ENCODE measurements around the gene LRRC39. TPM values are rescaled to one million over a fixed set of nuclear protein-coding genes. Genes with fewer than 3 reads are reported as not detected.

The LRRC39 gene
- polyA plus RNA-seq, 3 donors, result 0.39 to 1.6 TPM; not detected in 1

DNA sequence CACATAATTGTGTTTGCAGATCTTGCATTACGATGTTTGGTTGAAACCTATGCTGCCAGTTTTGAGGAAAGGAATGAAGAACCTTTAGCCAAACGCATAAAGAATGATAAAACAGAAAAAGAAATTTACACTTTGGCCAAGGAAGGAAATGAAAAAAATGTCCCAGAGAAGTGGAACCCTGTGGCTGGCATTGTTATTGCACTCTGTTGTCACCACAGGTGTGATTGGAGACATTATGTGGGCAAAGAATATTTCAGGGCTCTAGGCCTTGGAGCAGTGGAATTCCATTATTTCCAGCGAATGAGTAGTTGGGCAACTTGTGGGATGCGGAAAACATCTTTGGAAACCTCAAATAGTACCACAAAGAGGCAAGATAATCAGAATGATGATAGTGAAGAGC is 30.2 kb downstream of the LRRC39 start:
- Histone ChIP-seq H3K4me1 (ENCODE audit: control insufficient read depth in 1 of 2, insufficient read depth in 2 of 2, low read length in 2 of 2) (peaks cover 4 to 13% of the 10 kb centered on the region in 2 donors), H4K20me1 (ENCODE audit: insufficient read depth, low read length) (no peaks in the 10 kb centered on the region), H3K4me2 (replicated peaks; ENCODE audit: extremely low read depth, low read length, poor library complexity, severe bottlenecking) (no peak overlapping the region), H3K36me3 (replicated peaks in 1 of 2; ENCODE audit: control insufficient read depth in 1 of 2, insufficient read depth in 2 of 2, low read length in 2 of 2) (peaks cover 67 to 81% of the 10 kb centered on the region in 2 donors), H3K9ac (ENCODE audit: insufficient read depth, low read length, poor library complexity, severe bottlenecking) (no peak overlapping the region), H3K27me3 (ENCODE audit: control insufficient read depth in 2 of 2, insufficient read depth in 2 of 2, low read length in 2 of 2) (no peaks in the 10 kb centered on the region), H3K9me3 (replicated peaks in 1 of 2; ENCODE audit: control insufficient read depth in 1 of 2, insufficient read depth in 1 of 2, low read length in 2 of 2) (no peaks in the 10 kb centered on the region), H3K27ac (ENCODE audit: low read depth in 1 of 2, low read length in 2 of 2) (no peak overlapping the region), H2AFZ (ENCODE audit: insufficient read depth, low read depth, low read length, poor library complexity, severe bottlenecking) (no peak overlapping the region), H3K79me2 (ENCODE audit: insufficient read depth, low read length) (no peaks in the 10 kb centered on the region), H3K4me3 (replicated peaks in 1 of 3; ENCODE audit: low read depth in 2 of 3, low read length in 3 of 3) (no peak overlapping the region)
- DNase-seq, result no peak
- peaks cover 10% of the 10 kb centered on the region for H3K4me1 Mint-ChIP-seq
- TF ChIP-seq, protein P1, sequence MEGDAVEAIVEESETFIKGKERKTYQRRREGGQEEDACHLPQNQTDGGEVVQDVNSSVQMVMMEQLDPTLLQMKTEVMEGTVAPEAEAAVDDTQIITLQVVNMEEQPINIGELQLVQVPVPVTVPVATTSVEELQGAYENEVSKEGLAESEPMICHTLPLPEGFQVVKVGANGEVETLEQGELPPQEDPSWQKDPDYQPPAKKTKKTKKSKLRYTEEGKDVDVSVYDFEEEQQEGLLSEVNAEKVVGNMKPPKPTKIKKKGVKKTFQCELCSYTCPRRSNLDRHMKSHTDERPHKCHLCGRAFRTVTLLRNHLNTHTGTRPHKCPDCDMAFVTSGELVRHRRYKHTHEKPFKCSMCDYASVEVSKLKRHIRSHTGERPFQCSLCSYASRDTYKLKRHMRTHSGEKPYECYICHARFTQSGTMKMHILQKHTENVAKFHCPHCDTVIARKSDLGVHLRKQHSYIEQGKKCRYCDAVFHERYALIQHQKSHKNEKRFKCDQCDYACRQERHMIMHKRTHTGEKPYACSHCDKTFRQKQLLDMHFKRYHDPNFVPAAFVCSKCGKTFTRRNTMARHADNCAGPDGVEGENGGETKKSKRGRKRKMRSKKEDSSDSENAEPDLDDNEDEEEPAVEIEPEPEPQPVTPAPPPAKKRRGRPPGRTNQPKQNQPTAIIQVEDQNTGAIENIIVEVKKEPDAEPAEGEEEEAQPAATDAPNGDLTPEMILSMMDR (IDR thresholded peaks at IDR 0.05), result no peak
- H3K27ac Mint-ChIP-seq, result no peak overlapping the region
- peaks cover 46 to 66% of the 10 kb centered on the region in 2 donors for H3K36me3 Mint-ChIP-seq
- no peaks in the 10 kb centered on the region for H3K9me3 Mint-ChIP-seq
- peaks cover 0 to 1% (median 0%) of the 10 kb centered on the region in 3 donors for H3K27me3 Mint-ChIP-seq (ENCODE audit: low read depth in 3 of 3)
- H3K4me3 Mint-ChIP-seq, result no peak overlapping the region
- WGBS (ENCODE audit: insufficient coverage), result 100% methylated on average over 2 of the region's 4 CpGs
- intact Hi-C loops (cut with micrococcal nuclease), result no loop called here

DNA sequence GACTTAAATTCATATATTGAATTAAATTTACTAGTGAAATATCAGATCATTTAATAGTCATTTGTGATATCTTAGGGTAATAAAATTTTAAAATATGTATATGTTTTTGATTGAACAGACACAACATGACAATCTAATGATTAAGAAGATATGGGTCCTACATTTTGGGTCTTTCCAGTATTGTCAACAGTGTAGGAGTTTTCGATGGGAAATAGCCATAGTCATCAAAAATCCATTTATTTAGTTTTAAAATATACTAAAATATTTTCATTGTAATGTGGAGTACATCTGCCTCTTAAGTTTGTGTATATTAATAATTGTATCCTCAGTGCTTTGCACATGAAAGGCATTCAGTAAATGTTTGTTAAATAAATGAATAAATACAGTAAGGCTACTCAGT is 31.1 kb downstream of the LRRC39 start:
- DNase-seq, result no peak
- TF ChIP-seq, protein P1 (IDR thresholded peaks at IDR 0.05), result no peak
- no peaks in the 10 kb centered on the region for H3K9me3 ChIP-seq (replicated peaks in 1 of 2; ENCODE audit: control insufficient read depth in 1 of 2, insufficient read depth in 1 of 2, low read length in 2 of 2)
- peaks cover 76 to 90% of the 10 kb centered on the region in 2 donors for H3K36me3 ChIP-seq (replicated peaks in 1 of 2; ENCODE audit: control insufficient read depth in 1 of 2, insufficient read depth in 2 of 2, low read length in 2 of 2)
- no peak overlapping the region for H3K4me2 ChIP-seq (replicated peaks; ENCODE audit: extremely low read depth, low read length, poor library complexity, severe bottlenecking)
- Mint-ChIP-seq H3K4me1 (peaks cover 5% of the 10 kb centered on the region), H3K27ac (no peak overlapping the region), H3K27me3 (ENCODE audit: low read depth in 3 of 3) (peaks cover 0 to 1% (median 0%) of the 10 kb centered on the region in 3 donors), H3K9me3 (no peaks in the 10 kb centered on the region), H3K36me3 (peaks cover 54 to 75% of the 10 kb centered on the region in 2 donors), H3K4me3 (no peak overlapping the region)
- no peak overlapping the region for H3K27ac ChIP-seq (ENCODE audit: low read depth in 1 of 2, low read length in 2 of 2)
- H3K79me2 ChIP-seq (ENCODE audit: insufficient read depth, low read length), result no peaks in the 10 kb centered on the region
- H3K27me3 ChIP-seq (ENCODE audit: control insufficient read depth in 2 of 2, insufficient read depth in 2 of 2, low read length in 2 of 2), result no peaks in the 10 kb centered on the region
- H3K4me1 ChIP-seq (ENCODE audit: control insufficient read depth in 1 of 2, insufficient read depth in 2 of 2, low read length in 2 of 2), result peaks cover 3 to 4% of the 10 kb centered on the region in 2 donors
- no peak overlapping the region for H2AFZ ChIP-seq (ENCODE audit: insufficient read depth, low read depth, low read length, poor library complexity, severe bottlenecking)
- no peak overlapping the region for H3K9ac ChIP-seq (ENCODE audit: insufficient read depth, low read length, poor library complexity, severe bottlenecking)
- no peaks in the 10 kb centered on the region for H4K20me1 ChIP-seq (ENCODE audit: insufficient read depth, low read length)
- WGBS (ENCODE audit: insufficient coverage), result no CpG with 5 or more reads among the region's 1 CpG
- no peak overlapping the region for H3K4me3 ChIP-seq (replicated peaks in 1 of 3; ENCODE audit: low read depth in 2 of 3, low read length in 3 of 3)
- intact Hi-C loops (cut with micrococcal nuclease), result no loop called here

Data from CD14-positive monocyte (primary cell).